Kidney (tissue), 14 donors: ENCODE results near the gene NUP35. TPM values are rescaled to one million over a fixed set of nuclear protein-coding genes. Genes with fewer than 3 reads are reported as not detected.

ENCODE experiments used
- DNase-seq, 5 donors: peaks; one replicate each; pipeline ENCODE4 v3.0.0-alpha.2; 2013 to 2020
- FAIRE-seq: peaks from 2 replicates; lab custom pipeline; 2012; peaks lifted over from hg19 to GRCh38; lab: Jason Lieb, UNC
- H3K27ac ChIP-seq, 2 donors: one replicate each; pipeline ENCODE4 v1.7.0; 2013; ENCODE audit warnings: low read depth in 2 of 2, low read length in 2 of 2, inconsistent platforms in 1 of 2
- H3K27me3 ChIP-seq: one replicate; pipeline ENCODE4 v1.7.1; 2013; ENCODE audit warnings: low read length, inconsistent platforms; ENCODE audit not compliant: control insufficient read depth, insufficient read depth
- H3K36me3 ChIP-seq, 3 donors: one replicate each; pipeline versions ENCODE4 v1.7.0 to v1.7.1; 2013; ENCODE audit warnings: low read length in 3 of 3, control low read depth in 1 of 3, inconsistent platforms in 1 of 3; ENCODE audit not compliant: insufficient read depth in 3 of 3, control insufficient read depth in 2 of 3
- H3K4me1 ChIP-seq, 3 donors: one replicate each; pipeline versions ENCODE4 v1.7.0 to v1.7.1; 2013; ENCODE audit warnings: low read length in 3 of 3, inconsistent platforms in 1 of 3, low read depth in 1 of 3; ENCODE audit not compliant: control insufficient read depth in 2 of 3, insufficient read depth in 2 of 3
- H3K4me3 ChIP-seq, 3 donors: one replicate each; pipeline versions ENCODE4 v1.7.0 to v1.8.1; 2013; ENCODE audit warnings: low read length in 3 of 3, control low read depth in 1 of 3, inconsistent platforms in 1 of 3
- H3K9ac ChIP-seq, 3 donors: one replicate each; pipeline versions ENCODE4 v1.7.0 to v1.7.1; 2013; ENCODE audit warnings: low read length in 3 of 3, control low read depth in 1 of 3, inconsistent platforms in 1 of 3
- H3K9me3 ChIP-seq, 3 donors: one replicate each; pipeline versions ENCODE4 v1.7.0 to v1.7.1; 2013; ENCODE audit warnings: low read length in 3 of 3, control low read depth in 1 of 3, inconsistent platforms in 1 of 3; ENCODE audit not compliant: control insufficient read depth in 2 of 3, insufficient read depth in 1 of 3
- CTCF ChIP-seq: IDR thresholded peaks from 3 replicates; pipeline ENCODE4 v1.5.1; 2012; ENCODE audit warnings: mild to moderate bottlenecking, moderate library complexity, borderline replicate concordance; ENCODE audit not compliant: insufficient read depth; ENCODE audit errors: extremely low read depth
- intact Hi-C: fragments of 100-400 bp; cut with DNase I; formaldehyde crosslinking; loops from one replicate; pipeline ENCODE4 v1.11.1; 2022
- polyA plus RNA-seq: library from polyadenylated mRNA; stranded (reverse); fragments of 350-450 nt; fragmentation: Illumina TruSeq; extraction: RNeasy Lipid Tissue Mini Kit (QIAGEN cat#74804); gene quantifications from one replicate; pipeline ENCODE4 v1.2.3, GENCODE V29; 2014; ENCODE audit warnings: low read depth, low replicate concordance; ENCODE audit not compliant: insufficient read depth
- total RNA-seq: library from RNA; stranded (reverse); fragmentation: NEBNext Ultra II Directional; extraction: Animal tissue kit (Norgen Biotek cat#: 25700); gene quantifications from one replicate; pipeline ENCODE4 v1.2.1, GENCODE V29; 2021
- donor health status: control.
- donor health status: control.
- donor health status: control.
- donor health status: control.
- donor health status: control.
- donor health status: DM: yes; HTN: yes; CAD: no.
- donor health status: Normal renal cell carcinoma (clear cell type).

The NUP35 gene
- total and polyA plus RNA-seq, 2 donors from 2014 or later: 12.3 to 17.9 TPM

- no peaks in the 10 kb centered on the region for H3K27me3 ChIP-seq
- no peak for TF ChIP-seq CTCF
- no peak overlapping the region for H3K4me3 ChIP-seq
- intact Hi-C loops: no loop called here
- H3K4me1 ChIP-seq: no peaks in the 10 kb centered on the region
- no peaks in the 10 kb centered on the region for H3K9me3 ChIP-seq
- no peaks in the 10 kb centered on the region for H3K36me3 ChIP-seq
- DNase-seq (no peak), FAIRE-seq (no peak)
- H3K27ac ChIP-seq: no peak overlapping the region
- H3K9ac ChIP-seq: no peak overlapping the region
Measured at GRCh38 chr2:183204397-183204796, 80.2 kb downstream of the NUP35 start.

GRCh38 chr2:183207110-183207509 lies 82.9 kb downstream of the NUP35 start:
- Histone ChIP-seq H3K27ac (no peak overlapping the region), H3K4me1 (no peaks in the 10 kb centered on the region), H3K27me3 (no peaks in the 10 kb centered on the region), H3K9me3 (peaks cover 0 to 2% (median 0%) of the 10 kb centered on the region in 3 donors), H3K9ac (no peak overlapping the region), H3K4me3 (no peak overlapping the region), H3K36me3 (no peaks in the 10 kb centered on the region)
- TF ChIP-seq CTCF: no peak
- DNase-seq (no peak), FAIRE-seq (no peak)
- intact Hi-C loops: no loop called here

- Histone ChIP-seq H3K36me3 (no peaks in the 10 kb centered on the region), H3K27me3 (no peaks in the 10 kb centered on the region), H3K9ac (no peak overlapping the region), H3K9me3 (peaks cover 0 to 2% (median 0%) of the 10 kb centered on the region in 3 donors), H3K27ac (no peak overlapping the region), H3K4me1 (no peaks in the 10 kb centered on the region), H3K4me3 (no peak overlapping the region)
- no peak for FAIRE-seq
- intact Hi-C loops: no loop called here
- no peak for DNase-seq
- no peak for TF ChIP-seq CTCF
Measured at GRCh38 chr2:183209395-183210028, 85.3 kb downstream of the NUP35 start.

Other genes with a start within 250 kb of the NUP35 start
- gene NCKAP1, start 86.0 kb upstream of the NUP35 start, total RNA-seq: 140 TPM
- gene NCKAP1, start 86.0 kb upstream of the NUP35 start, polyA plus RNA-seq: 45.4 TPM
- 4.4 TPM for gene DUSP19, start 45.7 kb upstream of the NUP35 start, total RNA-seq
- gene DUSP19, start 45.7 kb upstream of the NUP35 start, polyA plus RNA-seq: 1.8 TPM